Esophagus (tissue), 2 donors: ENCODE measurements around the gene FBXW11. TPM values are rescaled to one million over a fixed set of nuclear protein-coding genes. Genes with fewer than 3 reads are reported as not detected.

ENCODE experiments used
- H3K27ac ChIP-seq, 2 donors: one replicate each; pipeline ENCODE4 v1.5.1; 2013; ENCODE audit warnings: low read depth in 2 of 2, mild to moderate bottlenecking in 2 of 2, inconsistent platforms in 1 of 2, low read length in 1 of 2, moderate library complexity in 1 of 2
- H3K27me3 ChIP-seq, 2 donors: one replicate each; pipeline ENCODE4 v1.6.1; 2013; ENCODE audit warnings: low read length in 2 of 2, control low read depth in 1 of 2, mild to moderate bottlenecking in 1 of 2; ENCODE audit not compliant: insufficient read depth in 2 of 2, control insufficient read depth in 1 of 2
- H3K36me3 ChIP-seq, 2 donors: one replicate each; pipeline ENCODE4 v1.6.1; 2013; ENCODE audit warnings: low read length in 1 of 2; ENCODE audit not compliant: control insufficient read depth in 2 of 2, insufficient read depth in 2 of 2
- H3K4me1 ChIP-seq, 2 donors: one replicate each; pipeline ENCODE4 v1.6.1; 2013; ENCODE audit warnings: low read length in 1 of 2; ENCODE audit not compliant: control insufficient read depth in 2 of 2, insufficient read depth in 2 of 2
- H3K4me3 ChIP-seq, 2 donors: one replicate each; pipeline ENCODE4 v1.5.1; 2013; ENCODE audit warnings: low read length in 2 of 2, mild to moderate bottlenecking in 2 of 2, low read depth in 1 of 2, moderate library complexity in 1 of 2
- H3K9me3 ChIP-seq, 2 donors: one replicate each; pipeline ENCODE4 v1.6.1; 2013; ENCODE audit warnings: mild to moderate bottlenecking in 2 of 2, low read depth in 1 of 2, low read length in 1 of 2, moderate library complexity in 1 of 2; ENCODE audit not compliant: control insufficient read depth in 2 of 2, insufficient read depth in 1 of 2
- WGBS, 2 donors: extraction: QIAGEN DNeasy Blood & Tissue Kit; methylation state at CpG; one replicate each; pipeline ENCODE4 v1.1.7; 2013; 5-methylcytosine and 5-hydroxymethylcytosine counted together
- polyA plus RNA-seq, 2 donors: library from polyadenylated mRNA; stranded (reverse); fragments of 200-250 nt; gene quantifications; one replicate each; pipeline ENCODE4 v1.2.3, GENCODE V29; 2013
- donor health status: healthy with polysubstance abuse.
- donor health status: Bipolar disorder and iron deficiency.

The FBXW11 gene
- polyA plus RNA-seq, 2 donors, result 8.9 to 17.4 TPM

DNA sequence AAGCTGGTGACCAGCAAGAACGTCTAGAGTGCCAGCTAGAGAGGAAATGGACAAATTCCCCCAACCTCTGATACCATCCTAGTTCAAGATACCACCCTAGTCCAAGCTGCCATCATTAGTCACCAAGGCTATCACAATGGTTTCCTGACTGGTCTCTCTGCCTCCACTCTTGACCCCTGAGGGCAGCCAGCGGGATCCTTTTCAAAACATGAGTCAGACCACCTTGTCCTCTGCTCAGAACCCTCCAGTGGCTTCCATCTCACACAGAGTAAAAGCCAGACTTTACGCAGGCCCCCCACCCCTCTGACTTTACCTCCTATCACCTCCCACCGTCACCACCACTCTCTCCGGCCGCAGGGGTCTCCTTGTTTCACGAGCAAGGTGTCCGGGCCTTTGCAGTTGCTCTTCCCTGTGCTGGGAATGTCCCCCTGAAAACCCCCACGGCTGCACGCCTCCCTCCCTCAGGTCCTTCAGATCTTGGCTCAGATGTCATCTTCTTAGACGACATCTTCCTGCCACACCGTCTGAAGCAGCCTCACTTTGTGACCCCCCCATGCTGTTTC, 42.2 kb upstream of the FBXW11 start:
- H3K4me3 ChIP-seq, result no peak overlapping the region
- H3K27ac ChIP-seq, result no peak overlapping the region
- no peaks in the 10 kb centered on the region for H3K27me3 ChIP-seq
- peaks cover 0 to 2% of the 10 kb centered on the region in 2 donors for H3K9me3 ChIP-seq
- H3K4me1 ChIP-seq, result peaks cover 2 to 4% of the 10 kb centered on the region in 2 donors
- peaks cover 0 to 13% of the 10 kb centered on the region in 2 donors for H3K36me3 ChIP-seq
- 92 to 94% methylated on average over 12 of the region's 12 CpGs for WGBS, 2 donors

DNA sequence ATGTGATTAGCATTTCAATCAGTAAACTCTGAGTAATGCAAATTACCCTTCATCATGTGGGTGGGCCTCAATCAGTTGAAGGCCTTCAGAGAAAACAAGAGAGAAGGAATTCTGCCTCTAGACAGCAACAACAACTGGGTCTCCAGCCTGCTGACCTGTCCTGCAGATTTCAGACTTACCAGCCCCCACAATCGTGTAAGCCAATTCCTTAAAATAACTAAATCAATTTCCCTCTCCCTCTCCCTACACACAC, 41.7 kb upstream of the FBXW11 start:
- 85 to 100% methylated on average over 1 of the region's 1 CpG for WGBS, 2 donors
- peaks cover 0 to 13% of the 10 kb centered on the region in 2 donors for H3K36me3 ChIP-seq
- peaks cover 2 to 5% of the 10 kb centered on the region in 2 donors for H3K4me1 ChIP-seq

GRCh38 chr5:172046593-172046992, 40.2 kb upstream of the FBXW11 start:
- peaks cover 2 to 5% of the 10 kb centered on the region in 2 donors for H3K4me1 ChIP-seq
- H3K27ac ChIP-seq, result no peak overlapping the region
- WGBS, 2 donors, result 89 to 92% methylated on average over 4 of the region's 4 CpGs
- peaks cover 0 to 6% of the 10 kb centered on the region in 2 donors for H3K36me3 ChIP-seq
- H3K27me3 ChIP-seq, result no peaks in the 10 kb centered on the region
- H3K4me3 ChIP-seq, result no peak overlapping the region
- H3K9me3 ChIP-seq, result peaks cover 0 to 2% of the 10 kb centered on the region in 2 donors

More for the DNA sequence above, 41.7 kb upstream of the FBXW11 start:
- H3K27ac ChIP-seq, result no peak overlapping the region
- H3K27me3 ChIP-seq, result no peaks in the 10 kb centered on the region
- H3K4me3 ChIP-seq, result no peak overlapping the region
- peaks cover 0 to 2% of the 10 kb centered on the region in 2 donors for H3K9me3 ChIP-seq

DNA sequence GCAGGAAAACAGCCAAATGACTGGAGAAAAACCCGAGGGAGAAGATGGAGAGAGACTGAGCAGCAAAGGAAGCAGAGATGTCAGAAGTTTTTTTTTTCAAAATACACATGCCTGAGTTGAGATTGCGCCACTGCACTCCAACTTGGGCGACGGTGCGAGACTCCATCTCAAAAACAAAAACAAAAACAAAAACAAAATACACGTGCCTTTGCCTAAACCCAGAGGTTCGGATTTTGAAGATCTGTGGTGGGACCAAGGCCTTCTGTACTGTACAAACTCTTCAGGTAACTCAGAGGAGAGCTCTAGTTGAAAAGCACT, 38.8 kb upstream of the FBXW11 start:
- Histone ChIP-seq H3K36me3 (peaks cover 0 to 6% of the 10 kb centered on the region in 2 donors), H3K27me3 (no peaks in the 10 kb centered on the region), H3K4me3 (no peak overlapping the region), H3K27ac (no peak overlapping the region), H3K4me1 (peaks cover 2 to 5% of the 10 kb centered on the region in 2 donors), H3K9me3 (peaks cover 0 to 2% of the 10 kb centered on the region in 2 donors)
- WGBS, 2 donors, result 80 to 84% methylated on average over 7 of the region's 7 CpGs

DNA sequence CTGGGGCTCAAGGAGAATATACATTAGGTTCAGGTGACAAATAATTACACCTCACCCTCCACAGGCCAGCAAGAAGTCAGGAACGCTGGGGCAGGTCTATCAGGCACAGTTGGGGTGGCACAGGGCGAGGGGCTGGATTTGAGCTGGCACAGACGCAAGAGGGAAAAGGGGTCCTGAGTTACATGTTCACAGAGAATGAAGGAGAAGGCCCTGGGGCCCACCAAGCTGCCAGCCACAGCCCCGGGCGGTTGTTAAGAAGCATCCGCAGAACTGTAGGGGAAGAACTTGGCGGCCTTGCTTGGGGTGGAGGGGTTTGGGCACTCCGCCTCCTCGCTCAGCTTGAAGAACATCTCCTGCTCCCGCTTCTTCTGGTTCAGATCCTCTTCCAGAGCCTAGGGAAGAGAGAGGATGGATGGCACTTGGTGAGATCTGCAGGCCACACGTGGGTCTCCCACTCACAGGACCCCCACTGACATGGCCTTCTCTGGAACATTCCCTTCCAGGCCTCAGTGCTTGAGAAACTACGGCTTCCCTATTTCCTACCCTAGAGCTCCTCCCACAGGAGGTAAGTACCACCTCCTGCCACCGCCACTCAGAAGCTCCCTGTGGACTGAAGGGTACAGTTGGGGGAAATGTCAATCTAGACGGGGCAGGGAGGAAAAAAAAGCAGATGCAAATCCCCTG, 38.3 kb upstream of the FBXW11 start:
- WGBS, 2 donors, result 91% methylated on average over 14 of the region's 14 CpGs
- H3K4me1 ChIP-seq, result peaks cover 2 to 5% of the 10 kb centered on the region in 2 donors
- H3K4me3 ChIP-seq, result no peak overlapping the region
- H3K27ac ChIP-seq, result no peak overlapping the region
- peaks cover 0 to 6% of the 10 kb centered on the region in 2 donors for H3K36me3 ChIP-seq
- no peaks in the 10 kb centered on the region for H3K27me3 ChIP-seq
- peaks cover 0 to 2% of the 10 kb centered on the region in 2 donors for H3K9me3 ChIP-seq

GRCh38 chr5:172043865-172044264, 37.4 kb upstream of the FBXW11 start:
- peaks cover 0 to 6% of the 10 kb centered on the region in 2 donors for H3K36me3 ChIP-seq
- no peak overlapping the region for H3K4me3 ChIP-seq
- H3K27ac ChIP-seq, result no peak overlapping the region
- peaks cover 0 to 2% of the 10 kb centered on the region in 2 donors for H3K9me3 ChIP-seq
- no peaks in the 10 kb centered on the region for H3K27me3 ChIP-seq
- WGBS, 2 donors, result 66 to 74% methylated on average over 13 of the region's 13 CpGs
- peaks cover 2 to 5% of the 10 kb centered on the region in 2 donors for H3K4me1 ChIP-seq

- no peak overlapping the region for H3K27ac ChIP-seq
- peaks cover 0 to 6% of the 10 kb centered on the region in 2 donors for H3K36me3 ChIP-seq
- H3K4me1 ChIP-seq, result peaks cover 2 to 5% of the 10 kb centered on the region in 2 donors
- no peak overlapping the region for H3K4me3 ChIP-seq
- H3K9me3 ChIP-seq, result no peaks in the 10 kb centered on the region
- H3K27me3 ChIP-seq, result no peaks in the 10 kb centered on the region
- WGBS, 2 donors, result 91 to 93% methylated on average over 13 of the region's 13 CpGs
Observed at GRCh38 chr5:172042183-172042582, 35.7 kb upstream of the FBXW11 start.

DNA sequence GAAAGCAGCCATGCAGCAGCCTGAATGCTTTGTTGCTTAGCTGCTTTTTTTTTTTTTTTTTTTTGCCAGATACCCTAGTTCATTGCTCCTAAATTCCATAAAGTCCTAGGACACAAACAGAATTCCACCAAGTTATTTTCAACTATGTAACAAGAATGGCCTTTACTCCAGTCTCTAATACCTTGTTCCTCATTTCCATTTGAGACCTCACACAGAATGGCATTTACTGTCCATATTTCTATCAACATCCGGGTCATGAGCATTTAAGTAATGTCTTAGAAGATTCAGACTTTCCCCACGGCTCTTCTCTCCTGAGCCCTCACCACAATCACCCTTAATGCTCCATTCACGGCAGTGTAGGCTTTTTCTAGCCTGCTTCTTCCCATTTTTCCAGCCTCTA, 31.7 kb upstream of the FBXW11 start:
- WGBS, 2 donors, result 90 to 94% methylated on average over 3 of the region's 3 CpGs
- H3K4me1 ChIP-seq, result no peaks in the 10 kb centered on the region
- no peak overlapping the region for H3K4me3 ChIP-seq
- H3K27ac ChIP-seq, result no peak overlapping the region
- H3K36me3 ChIP-seq, result no peaks in the 10 kb centered on the region
- H3K27me3 ChIP-seq, result no peaks in the 10 kb centered on the region
- H3K9me3 ChIP-seq, result no peaks in the 10 kb centered on the region

- no peaks in the 10 kb centered on the region for H3K27me3 ChIP-seq
- no peaks in the 10 kb centered on the region for H3K4me1 ChIP-seq
- H3K4me3 ChIP-seq, result no peak overlapping the region
- H3K36me3 ChIP-seq, result no peaks in the 10 kb centered on the region
- peak overlapping the region in 1 of 2 donors; percentile 46 for H3K27ac ChIP-seq
- WGBS, 2 donors, result 27 to 43% methylated on average over 2 of the region's 2 CpGs
- no peaks in the 10 kb centered on the region for H3K9me3 ChIP-seq
Observed at GRCh38 chr5:172035049-172035448, 28.6 kb upstream of the FBXW11 start.

DNA sequence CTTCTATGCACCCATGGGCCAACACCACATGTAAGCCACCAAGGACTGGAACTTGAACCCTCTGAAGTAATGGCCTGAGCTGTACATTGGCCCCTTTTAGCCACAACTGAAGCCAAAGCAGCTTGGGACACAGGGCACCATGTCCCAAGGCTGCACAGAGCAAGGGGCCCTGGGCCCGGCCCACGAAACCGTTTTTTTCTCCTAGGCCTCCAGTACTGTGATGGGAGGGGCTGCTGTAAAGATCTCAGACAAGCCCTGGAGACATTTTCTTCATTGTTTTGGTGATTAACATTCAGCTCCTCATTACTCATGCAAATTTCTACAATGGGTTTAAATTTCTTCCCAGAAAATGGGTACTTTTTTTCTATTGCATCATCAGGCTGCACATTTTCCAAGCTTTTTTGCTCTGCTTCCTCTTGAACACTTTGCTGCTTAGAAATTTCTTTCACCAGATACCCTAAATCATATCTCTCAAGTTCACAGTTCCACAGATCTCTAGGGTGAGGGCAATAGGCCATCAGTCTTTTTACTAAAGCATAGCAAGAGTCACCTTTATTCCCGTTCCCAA, 25.5 kb upstream of the FBXW11 start:
- Histone ChIP-seq H3K27me3 (no peaks in the 10 kb centered on the region), H3K9me3 (no peaks in the 10 kb centered on the region), H3K4me3 (no peak overlapping the region), H3K4me1 (no peaks in the 10 kb centered on the region), H3K36me3 (no peaks in the 10 kb centered on the region), H3K27ac (no peak overlapping the region)
- 93% methylated on average over 4 of the region's 4 CpGs for WGBS, 2 donors
